ENCODE measurements around the gene MORN3. TPM values are rescaled to one million over a fixed set of nuclear protein-coding genes. Genes with fewer than 3 reads are reported as not detected.
"Not testable (repeated sequence)": the region's sequence is repeated elsewhere in the genome, so short reads cannot be mapped to it uniquely, and the experiment has no call there.

Gene MORN3
- polyA plus RNA-seq, 4 donors, result 1.2 to 2.4 (median 1.8) TPM

DNA sequence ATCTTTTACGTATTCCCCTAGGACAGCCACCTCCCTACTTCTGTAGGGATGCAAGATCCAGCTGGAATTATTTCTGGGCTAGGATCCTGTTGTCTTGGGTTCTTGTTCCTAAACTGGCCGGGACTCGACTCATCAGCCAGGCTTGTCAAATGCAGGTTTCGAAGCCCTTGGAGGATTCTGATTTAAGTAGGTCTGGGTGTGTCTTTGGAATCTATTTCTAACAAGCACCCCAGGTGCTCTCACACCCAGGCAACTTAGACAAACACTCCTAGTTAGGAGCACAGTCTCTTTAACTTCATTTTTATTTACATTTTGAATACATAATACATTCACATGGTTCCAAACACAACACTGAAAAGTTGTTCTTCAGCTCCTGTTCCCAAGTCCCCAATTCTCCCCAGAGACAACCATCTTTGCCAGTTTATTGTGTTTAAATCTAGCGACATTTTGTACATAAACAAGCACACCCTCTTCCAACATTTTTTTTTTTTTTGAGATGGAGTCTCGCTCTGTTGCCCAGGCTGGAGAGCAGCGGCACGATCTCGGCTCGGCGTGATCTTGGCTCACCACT lies 20.9 kb downstream of the MORN3 start:
- no peak for DNase-seq (ENCODE audit: low read depth in 4 of 4, low spot score in 2 of 4)

DNA sequence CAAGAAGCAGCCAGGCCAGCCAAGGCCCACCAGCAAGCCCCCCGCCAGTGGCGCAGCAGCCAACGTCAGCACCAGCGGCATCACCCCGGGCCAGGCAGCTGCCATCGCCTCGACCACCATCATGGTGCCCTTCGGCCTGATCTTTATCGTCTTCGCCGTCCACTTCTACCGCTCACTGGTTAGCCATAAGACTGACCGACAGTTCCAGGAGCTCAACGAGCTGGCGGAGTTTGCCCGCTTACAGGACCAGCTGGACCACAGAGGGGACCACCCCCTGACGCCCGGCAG lies 28.2 kb downstream of the MORN3 start:
- no peak for DNase-seq (ENCODE audit: low read depth in 4 of 4, low spot score in 2 of 4)

DNA sequence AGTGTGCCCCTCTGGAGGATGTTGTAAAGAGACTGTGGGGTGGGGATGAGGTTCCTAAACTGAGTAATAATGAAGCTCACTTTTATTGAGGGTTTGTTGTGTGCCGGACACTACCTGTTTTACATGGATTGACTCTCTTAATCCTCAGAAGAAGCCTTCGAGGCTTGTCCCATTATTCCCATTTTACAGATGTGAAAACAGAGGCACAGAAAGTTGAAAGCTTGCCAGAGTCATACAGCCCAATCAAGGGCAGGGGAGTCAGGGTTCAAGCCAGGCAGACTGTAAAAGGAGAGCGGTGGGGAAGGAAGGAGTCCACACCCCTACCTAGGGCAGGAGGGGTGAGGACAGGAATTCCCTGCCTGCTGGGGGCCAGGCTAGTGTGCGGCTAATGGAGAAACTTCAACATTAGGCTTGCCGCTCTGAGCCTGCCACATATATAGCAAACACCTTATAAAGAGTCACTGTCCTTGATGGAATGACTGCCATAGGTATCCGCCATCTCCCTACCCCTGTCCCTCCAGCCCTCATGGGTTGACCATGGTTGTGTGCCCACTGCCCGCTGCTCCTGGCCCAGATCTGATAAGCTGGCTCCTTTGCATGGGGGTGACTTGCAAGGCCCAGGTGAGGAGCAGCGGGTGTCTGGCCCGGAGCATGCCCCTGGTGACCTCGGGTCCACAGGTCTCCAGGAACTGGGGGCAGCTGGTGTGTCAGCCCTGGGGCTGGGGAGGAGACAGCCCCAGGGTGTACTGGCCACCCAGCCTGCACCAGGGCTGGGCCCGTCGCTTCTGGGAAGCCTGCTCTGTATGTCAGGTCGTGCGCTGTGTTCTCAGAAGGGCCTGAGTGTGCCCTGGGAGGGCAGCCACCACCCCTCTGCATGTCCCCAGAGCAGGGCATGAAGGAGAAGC lies 30.9 kb downstream of the MORN3 start:
- DNase-seq (ENCODE audit: low read depth in 4 of 4, low spot score in 2 of 4), result no peak

DNA sequence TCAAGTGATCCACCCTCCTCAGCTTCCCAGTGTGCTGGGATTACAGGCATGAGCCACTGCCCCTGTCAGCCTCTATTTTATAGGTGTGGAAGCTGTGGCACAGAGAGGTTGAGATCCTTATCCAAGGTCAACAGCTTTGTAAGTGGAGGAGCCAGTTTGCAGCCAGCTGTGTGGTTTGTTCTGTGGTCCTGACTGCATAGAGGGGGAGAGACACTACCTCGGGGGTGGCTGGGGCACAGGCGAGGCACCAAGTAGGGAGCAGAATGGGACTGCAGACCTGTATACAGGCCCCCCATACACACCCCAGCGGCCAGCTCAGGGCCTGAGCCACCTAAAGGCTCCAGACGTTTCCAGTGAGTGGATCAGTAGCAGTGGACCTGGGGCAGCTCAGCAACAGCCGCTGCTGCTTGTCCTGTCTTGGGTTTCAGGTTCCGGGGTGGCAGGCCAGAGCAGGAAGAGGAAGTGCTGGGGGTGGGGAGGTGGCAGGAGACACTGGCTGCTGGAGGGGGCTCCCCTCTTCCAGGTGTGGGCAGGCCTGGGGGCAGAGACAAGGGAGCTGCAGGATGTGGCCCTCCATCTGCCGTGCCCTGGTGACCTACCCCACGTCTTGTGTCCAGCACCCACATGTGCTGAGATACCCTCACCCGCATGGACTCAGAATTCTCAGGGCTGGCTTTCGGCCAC lies 32.1 kb downstream of the MORN3 start:
- no peak for DNase-seq (ENCODE audit: low read depth in 4 of 4, low spot score in 2 of 4)

DNA sequence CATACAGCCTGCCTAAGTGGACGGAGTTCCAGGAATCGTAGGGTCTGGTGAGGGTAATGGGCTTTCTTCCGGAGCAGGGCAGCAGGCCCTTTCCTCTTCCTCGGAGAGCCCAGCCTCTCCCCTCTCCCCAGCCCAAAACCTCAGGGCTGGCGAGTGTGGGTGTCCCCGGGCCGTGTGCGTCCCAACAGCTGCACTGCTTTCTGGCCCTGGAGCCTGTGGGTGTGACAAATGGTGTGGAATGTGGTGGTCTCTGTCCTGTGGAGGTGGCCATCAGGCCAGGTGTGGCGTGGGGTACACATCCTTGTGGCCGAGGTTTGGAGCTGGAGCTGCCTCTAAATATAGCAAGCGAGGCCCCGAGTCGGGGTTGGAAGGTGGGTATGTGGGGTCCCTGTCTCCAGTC lies 34.6 kb downstream of the MORN3 start:
- no peak for DNase-seq (ENCODE audit: low read depth in 4 of 4, low spot score in 2 of 4)

DNA sequence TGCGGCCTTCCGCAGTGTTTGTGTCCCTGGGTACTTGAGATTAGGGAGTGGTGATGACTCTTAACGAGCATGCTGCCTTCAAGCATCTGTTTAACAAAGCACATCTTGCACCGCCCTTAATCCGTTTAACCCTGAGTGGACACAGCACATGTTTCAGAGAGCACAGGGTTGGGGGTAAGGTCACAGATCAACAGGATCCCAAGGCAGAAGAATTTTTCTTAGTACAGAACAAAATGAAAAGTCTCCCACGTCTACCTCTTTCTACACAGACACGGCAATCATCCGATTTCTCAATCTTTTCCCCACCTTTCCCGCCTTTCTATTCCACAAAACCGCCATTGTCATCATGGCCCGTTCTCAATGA lies 35.6 kb downstream of the MORN3 start:
- not testable (repeated sequence) for DNase-seq (ENCODE audit: low read depth in 4 of 4, low spot score in 2 of 4)

DNA sequence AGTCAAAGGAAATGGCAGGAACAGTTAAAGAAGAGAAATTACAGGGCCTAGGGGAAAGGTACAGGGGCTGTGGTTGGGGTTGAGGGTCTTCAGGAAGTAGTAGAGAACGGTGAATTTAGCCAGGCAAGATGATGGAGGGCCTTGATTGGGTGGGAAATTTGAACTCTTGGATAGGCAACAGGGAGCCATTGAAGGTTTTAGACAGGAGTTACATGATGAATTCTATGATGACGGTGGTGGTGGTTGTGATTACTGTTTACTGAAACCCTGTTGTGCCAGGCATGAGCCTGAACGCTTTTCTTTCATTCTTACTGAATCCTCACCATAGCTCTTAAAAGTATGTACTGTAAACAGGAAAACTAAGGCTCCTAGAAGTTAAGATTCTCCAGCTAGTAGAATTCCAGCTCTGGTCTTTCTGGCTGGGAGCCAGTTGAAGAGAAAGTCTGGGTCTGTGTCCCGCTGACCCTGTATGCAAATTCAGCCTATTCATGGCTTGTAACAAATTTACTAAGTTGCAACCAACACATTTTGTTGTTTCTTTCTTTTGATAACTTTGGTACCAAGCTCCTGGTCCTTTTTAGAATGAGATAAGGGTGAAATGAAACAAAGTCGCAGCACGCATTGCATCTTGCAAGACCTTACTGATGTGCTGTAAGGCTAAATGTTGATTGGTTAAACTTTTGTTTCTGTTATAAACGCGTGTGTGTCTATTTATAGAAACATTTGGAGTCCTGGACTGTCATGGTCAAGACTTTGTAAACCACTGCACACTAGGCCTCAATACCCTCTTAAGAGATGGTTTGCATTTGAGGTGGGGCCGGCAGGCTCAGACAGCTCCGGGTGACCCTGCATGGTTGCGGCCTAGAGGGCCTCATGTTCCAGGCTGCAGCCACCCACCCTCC lies 37.1 kb downstream of the MORN3 start:
- DNase-seq (ENCODE audit: low read depth in 4 of 4, low spot score in 2 of 4), result no peak

DNA sequence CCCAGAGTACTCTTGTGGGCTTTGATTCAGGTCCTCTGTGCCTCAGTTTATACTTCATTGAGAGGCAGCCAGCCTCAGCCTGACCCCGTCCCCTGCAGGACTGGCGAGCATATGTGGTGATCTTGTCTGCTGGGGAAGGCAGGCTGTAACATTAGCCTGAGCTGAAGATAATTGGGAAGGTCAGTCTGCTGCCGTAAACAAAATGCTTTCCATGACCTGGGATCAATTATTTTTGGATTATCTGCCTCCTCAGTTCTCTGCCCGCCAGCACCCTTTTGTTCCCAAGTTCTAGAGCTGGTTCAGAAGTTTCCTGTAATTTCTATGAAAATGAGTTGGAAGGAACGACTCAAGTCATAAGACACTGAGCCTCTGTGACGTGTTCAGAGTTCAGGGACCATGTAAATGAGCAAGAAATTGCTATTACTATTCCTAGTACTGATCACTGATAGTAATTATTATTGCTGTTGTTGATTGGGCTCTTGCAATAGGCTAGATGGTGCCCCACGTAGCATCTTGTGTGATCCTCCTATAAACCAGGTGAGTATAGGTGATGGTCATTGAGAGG lies 38.6 kb downstream of the MORN3 start:
- no peak for DNase-seq (ENCODE audit: low read depth in 4 of 4, low spot score in 2 of 4)

DNA sequence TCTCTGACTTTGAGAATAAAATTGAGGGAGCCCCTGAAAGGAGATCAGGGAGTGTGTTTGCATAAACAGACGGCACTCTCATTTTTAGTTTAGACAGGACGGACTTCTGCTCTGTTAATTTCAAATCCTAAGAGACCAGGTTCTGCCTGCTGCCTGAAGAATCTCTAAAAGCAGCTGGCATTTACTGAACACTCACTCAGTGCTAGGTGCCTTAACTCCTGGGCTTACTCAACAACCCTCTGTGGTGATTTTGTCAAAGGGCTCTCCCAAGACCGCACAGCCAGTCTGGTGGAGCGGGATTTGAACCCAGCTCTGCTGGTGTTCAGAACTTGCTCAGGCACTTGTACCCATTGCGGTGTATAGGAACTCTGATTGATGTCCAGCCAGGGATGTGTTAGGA lies 40.9 kb downstream of the MORN3 start:
- DNase-seq (ENCODE audit: low read depth in 4 of 4, low spot score in 2 of 4), result no peak

DNA sequence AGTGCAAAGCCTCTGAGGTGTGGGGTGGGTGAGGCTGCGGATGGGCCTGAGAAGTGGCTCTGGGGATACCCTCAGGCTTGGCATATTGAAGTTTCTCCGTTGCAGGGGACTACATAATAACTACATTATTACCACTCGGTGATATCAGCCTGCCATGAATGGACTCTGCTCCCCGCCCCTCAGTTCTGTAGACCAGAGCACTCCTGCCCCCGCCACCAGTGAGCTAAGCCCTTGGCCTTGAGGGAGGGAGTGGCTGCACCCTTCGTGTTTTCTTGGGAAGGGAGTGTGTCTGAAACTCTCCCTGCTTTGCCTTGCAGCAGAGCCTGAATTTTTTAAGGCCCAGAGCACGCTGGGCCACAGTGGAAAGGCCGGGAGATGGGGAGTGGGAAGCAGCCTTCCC lies 41.4 kb downstream of the MORN3 start:
- DNase-seq (ENCODE audit: low read depth in 4 of 4, low spot score in 2 of 4), result no peak

DNA sequence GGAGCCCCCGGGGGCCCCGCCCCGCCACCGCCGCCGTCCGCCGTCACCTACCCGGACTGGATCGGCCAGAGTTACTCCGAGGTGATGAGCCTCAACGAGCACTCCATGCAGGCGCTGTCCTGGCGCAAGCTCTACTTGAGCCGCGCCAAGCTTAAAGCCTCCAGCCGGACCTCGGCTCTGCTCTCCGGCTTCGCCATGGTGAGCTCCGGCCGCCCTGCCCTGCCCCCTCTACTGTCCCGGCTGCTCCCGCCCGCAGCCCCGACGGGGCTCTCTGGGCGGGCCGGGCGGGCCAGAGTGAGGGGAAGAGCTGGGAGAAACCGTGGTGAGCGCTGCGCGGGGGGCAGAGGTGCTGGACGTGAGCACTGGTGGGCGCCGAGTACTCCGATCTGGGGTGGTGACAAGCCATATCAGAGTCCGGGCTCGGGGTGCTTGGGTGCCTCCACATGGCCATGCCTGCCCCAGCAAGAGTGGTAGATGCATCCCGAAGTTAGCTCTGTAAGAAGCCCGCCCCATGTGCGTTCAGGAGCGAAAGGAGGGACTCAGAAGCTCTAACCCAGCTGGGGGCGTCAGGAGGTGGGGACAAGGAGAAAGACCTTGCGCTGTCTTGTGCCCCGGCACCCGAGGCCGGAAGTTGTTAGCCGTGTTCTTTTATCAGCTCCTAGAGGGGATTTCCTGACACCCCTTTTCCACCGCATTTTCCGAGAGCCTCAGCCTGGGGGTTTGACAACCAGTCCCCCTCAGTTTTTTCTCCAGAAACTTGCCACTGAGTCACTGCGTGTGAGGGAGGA lies 42.4 kb downstream of the MORN3 start:
- peak in 3 of 4 donors; percentile 33 to 61 (median 37) for DNase-seq (ENCODE audit: low read depth in 4 of 4, low spot score in 2 of 4)

DNA sequence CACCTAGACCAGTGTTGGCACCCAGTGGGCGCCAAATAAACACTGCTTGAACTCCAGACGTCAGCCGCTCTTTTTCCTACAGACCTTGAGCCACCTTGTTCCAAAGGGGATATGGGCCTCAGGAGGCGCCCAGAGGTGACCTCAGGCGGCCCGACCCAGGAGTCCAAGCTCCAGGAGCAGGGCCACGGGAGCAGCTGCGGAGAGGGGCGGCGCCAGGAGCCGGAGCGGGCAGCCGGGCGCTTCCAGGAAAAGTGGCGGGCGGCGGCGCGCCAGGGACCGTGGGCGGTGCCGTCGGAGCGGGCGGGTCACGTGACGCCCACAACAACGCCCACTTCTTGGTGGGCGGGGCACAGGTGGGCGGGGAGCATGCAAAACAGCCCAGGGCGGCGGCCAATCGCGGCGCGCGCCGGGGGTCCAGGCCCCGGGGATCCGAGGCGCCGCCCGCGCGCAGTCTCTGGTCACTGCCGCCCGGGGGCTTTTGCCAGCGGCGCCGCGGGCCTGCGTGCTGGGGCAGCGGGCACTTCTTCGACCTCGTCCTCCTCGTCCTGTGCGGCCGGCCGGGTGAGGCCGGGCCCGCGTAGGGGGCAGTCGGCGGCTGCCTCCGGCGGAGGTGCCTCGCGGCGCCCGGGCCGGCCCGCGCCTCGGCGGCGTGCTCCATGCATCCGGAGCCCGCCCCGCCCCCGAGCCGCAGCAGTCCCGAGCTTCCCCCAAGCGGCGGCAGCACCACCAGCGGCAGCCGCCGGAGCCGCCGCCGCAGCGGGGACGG lies 43.2 kb downstream of the MORN3 start, which contains the start of gene ORAI1:
Gene ORAI1, plus strand, starts transcription at position 444 of the 766 bp plus-strand sequence.
- peak; percentile 77 to 95 (median 90) for DNase-seq (ENCODE audit: low read depth in 4 of 4, low spot score in 2 of 4)

DNA sequence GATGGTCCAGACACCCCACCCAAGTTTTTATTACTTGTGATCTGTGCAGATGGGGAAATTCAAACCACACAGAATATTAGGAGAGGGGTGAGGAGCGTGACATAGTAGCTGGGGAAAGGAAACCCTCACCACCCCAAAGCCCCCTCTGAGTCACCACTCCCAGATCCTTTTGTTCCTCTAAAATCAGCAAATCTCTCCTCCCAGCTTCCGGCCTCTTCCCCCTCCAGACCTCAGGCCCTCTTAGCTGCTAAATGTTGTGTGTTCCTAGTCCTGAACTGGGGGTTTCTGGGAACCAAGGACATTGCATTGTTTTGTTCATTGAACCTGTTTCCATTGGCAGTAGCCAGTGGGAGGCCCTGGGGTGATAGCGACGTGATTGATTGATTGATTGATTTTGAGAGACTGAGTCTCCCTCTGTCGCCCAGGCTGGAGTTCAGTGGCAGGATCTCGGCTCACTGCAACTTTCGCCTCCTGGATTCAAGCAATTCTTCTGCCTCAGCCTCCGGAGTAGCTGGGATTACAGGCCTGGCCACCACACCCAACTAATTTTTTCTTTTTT lies 49.0 kb downstream of the MORN3 start:
- no peak for DNase-seq (ENCODE audit: low read depth in 4 of 4, low spot score in 2 of 4)

DNA sequence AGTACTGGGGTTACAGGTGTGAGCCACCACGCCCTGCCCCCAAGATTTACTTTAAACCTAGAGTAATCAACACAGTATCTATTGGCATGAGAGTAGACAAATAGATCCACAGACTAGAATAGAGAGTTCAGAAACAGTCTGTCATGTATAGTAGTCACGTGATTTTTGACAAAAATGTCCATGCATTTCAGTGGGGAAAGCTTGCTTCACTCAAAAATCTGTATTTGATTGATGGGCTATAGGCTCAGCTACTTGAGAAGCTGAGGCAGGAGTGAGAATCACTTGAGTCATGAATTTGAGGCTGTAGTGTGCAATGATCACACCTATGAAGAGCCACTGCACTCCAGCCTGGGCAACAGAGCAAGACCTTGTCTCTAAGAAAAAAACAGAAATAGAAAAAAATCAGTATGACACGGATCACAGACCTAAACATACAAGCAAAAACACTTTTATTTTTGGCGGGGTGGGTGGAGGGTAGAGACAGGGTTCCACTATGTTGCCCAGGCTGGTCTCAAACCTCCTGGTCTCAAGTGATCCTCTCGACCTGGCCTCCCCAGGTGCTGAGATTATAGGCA lies 50.7 kb downstream of the MORN3 start:
- no peak for DNase-seq (ENCODE audit: low read depth in 4 of 4, low spot score in 2 of 4)

DNA sequence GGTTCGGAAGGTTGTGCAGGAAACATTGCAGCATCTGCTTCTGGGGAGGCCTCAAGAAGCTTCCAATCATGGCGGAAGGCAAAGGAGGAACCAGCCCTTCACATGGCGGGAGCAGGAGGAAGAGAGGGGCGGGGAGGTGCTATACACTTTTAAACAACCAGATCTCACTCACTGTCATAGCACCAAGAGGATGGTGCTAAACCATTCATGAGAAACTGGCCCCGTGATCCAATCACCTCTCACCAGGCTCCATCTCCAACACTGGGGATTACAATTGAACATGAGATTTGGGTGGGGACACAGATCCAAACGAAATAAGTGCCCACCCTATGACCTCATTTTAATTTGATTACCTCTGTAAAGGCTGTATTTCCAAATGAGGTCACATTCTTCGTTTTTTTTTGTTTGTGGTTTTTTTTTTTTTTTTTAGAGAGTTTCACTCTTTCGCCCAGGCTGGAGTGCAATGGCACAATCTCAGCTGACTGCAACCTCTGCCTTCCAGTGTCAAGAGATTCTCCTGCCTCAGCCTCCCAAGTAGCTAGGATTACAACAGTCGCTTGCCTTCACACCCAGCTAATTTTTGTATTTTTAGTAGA lies 54.5 kb downstream of the MORN3 start:
- no peak for DNase-seq (ENCODE audit: low read depth in 4 of 4, low spot score in 2 of 4)

DNA sequence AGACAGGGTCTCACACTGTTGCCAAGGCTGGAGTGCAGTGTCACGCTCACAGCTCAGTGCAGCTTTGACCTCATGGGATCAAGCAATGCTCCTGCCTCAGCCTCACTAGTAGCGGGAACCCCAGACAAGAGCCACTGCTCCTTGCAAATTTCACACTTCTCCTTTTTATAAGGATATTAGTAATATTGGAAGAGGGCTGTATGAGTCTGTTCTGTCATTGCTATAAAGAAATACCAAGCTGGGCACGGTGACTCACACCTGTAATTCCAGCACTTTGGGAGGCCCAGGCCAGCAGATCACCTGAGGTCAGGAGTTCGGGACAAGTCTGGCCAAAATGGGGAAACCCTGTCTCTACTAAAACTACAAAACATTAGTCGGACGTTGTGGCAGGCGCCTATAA lies 56.0 kb downstream of the MORN3 start:
- DNase-seq (ENCODE audit: low read depth in 4 of 4, low spot score in 2 of 4), result no peak

DNA sequence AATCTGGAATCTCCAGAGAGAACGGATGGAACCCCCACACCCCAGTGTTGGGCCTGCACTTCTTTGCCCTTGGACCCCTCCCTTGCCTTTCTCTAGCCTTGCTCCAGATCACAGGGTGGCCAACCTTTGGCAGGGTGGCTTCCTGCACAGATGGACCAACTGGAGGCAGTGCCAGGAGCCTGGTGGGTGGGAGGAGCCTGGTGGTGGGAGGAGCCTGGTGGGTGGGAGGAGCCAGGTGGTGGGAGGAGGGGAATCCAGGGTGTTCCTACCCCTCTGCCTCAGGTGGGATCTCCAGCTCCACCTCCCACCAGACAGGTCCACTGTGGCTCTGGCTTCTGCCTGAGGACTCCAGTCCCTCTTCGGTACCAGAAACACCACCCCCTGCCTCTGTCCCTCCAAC lies 58.1 kb downstream of the MORN3 start:
- no peak for DNase-seq (ENCODE audit: low read depth in 4 of 4, low spot score in 2 of 4)

All from left renal cortex interstitium (tissue), 4 donors.